B cell (primary cell): ENCODE measurements around the gene NFIC. TPM values are rescaled to one million over a fixed set of nuclear protein-coding genes. Genes with fewer than 3 reads are reported as not detected.
"Not testable (repeated sequence)": the region's sequence is repeated elsewhere in the genome, so short reads cannot be mapped to it uniquely, and the experiment has no call there.

Source experiments
- ATAC-seq: fragments of 200-7000 bp; cut with Tn5 transposase; one replicate; pipeline ENCODE4 v1.10.0; 2021; ENCODE audit warnings: low read depth, mild to moderate bottlenecking, moderate number of reproducible peaks, moderate library complexity
- CTCF ChIA-PET: fragments of 350-600 bp; sonication (Branson Sonifier 250); formaldehyde crosslinking; loops from one replicate; lab custom pipeline; 2021; ENCODE audit warnings: antibody characterized with exemption, inconsistent platforms; lab: Charles Lee
- POLR2A ChIA-PET: fragments of 350-600 bp; sonication (Branson Sonifier 250); formaldehyde crosslinking; loops from one replicate; lab custom pipeline; 2021; ENCODE audit warnings: antibody characterized with exemption; lab: Charles Lee
- DNase-seq: peaks from one replicate; pipeline ENCODE4 v3.0.0; 2013
- H2AFZ ChIP-seq: 2 replicates; pipeline ENCODE4 v1.6.1; 2012; ENCODE audit warnings: mild to moderate bottlenecking, low read depth, low read length; ENCODE audit not compliant: insufficient read depth, poor library complexity, severe bottlenecking
- H3K27ac ChIP-seq, 2 donors: 1 replicate in 1 of 2; 2 replicates in 1 of 2; pipeline ENCODE4 v1.5.1; 2012 to 2013; ENCODE audit warnings: low read length in 2 of 2, mild to moderate bottlenecking in 2 of 2, moderate library complexity in 1 of 2
- H3K27me3 ChIP-seq, 4 experiments: fragments of 200-600 bp in 1 of 4; sonication (generic) in 1 of 4; replicated peaks in 1 of 4; 1 replicate in 2 of 4; 2 replicates in 2 of 4; pipeline versions ENCODE4 v1.6.1 to v1.7.0; 2013 to 2016; ENCODE audit warnings: low read length in 3 of 4, mild to moderate bottlenecking in 2 of 4, mixed read lengths in 1 of 4, moderate library complexity in 1 of 4; ENCODE audit not compliant: insufficient read depth in 4 of 4, control insufficient read depth in 3 of 4; ENCODE audit errors: control extremely low read depth in 1 of 4
- H3K36me3 ChIP-seq, 2 experiments: replicated peaks in 1 of 2; 1 replicate in 1 of 2; 2 replicates in 1 of 2; pipeline versions ENCODE4 v1.6.1 to v1.7.1; 2013; ENCODE audit warnings: low read length in 1 of 2; ENCODE audit not compliant: insufficient read depth in 2 of 2, control insufficient read depth in 1 of 2; ENCODE audit errors: control extremely low read depth in 1 of 2, extremely low read depth in 1 of 2
- H3K4me1 ChIP-seq, 2 donors: fragments of 200-600 bp in 1 of 2; sonication (generic) in 1 of 2; 1 replicate in 1 of 2; 2 replicates in 1 of 2; pipeline versions ENCODE4 v1.5.1 to v1.6.1; 2013 to 2017; ENCODE audit warnings: low read length in 2 of 2; ENCODE audit not compliant: control insufficient read depth in 2 of 2, insufficient read depth in 2 of 2
- H3K4me2 ChIP-seq: replicated peaks from 2 replicates; pipeline ENCODE3; 2012; ENCODE audit warnings: mild to moderate bottlenecking, low read depth, low read length; ENCODE audit not compliant: poor library complexity, severe bottlenecking
- H3K4me3 ChIP-seq, 5 experiments: fragments of 200-600 bp in 1 of 5; sonication (generic) in 1 of 5; 1 replicate in 3 of 5; 2 replicates in 2 of 5; pipeline versions ENCODE4 v1.5.1 to v1.7.0; 2011 to 2016; ENCODE audit warnings: low read length in 4 of 5, mild to moderate bottlenecking in 4 of 5, low read depth in 2 of 5, control low read depth in 1 of 5, moderate library complexity in 1 of 5; ENCODE audit not compliant: insufficient read depth in 1 of 5; ENCODE audit errors: control extremely low read depth in 1 of 5, extremely low read depth in 1 of 5
- H3K79me2 ChIP-seq: fragments of 200-600 bp; sonication (generic); one replicate; pipeline ENCODE4 v1.6.0; 2016; ENCODE audit warnings: low read length; ENCODE audit not compliant: control insufficient read depth, insufficient read depth
- H3K9ac ChIP-seq: fragments of 200-600 bp; sonication (generic); 2 replicates; pipeline ENCODE4 v1.6.1; 2017; ENCODE audit warnings: mild to moderate bottlenecking, low read length, moderate library complexity
- H3K9me3 ChIP-seq, 3 donors: one replicate each; pipeline versions ENCODE4 v1.6.1 to v1.7.1; 2013; ENCODE audit warnings: low read length in 2 of 3; ENCODE audit not compliant: control insufficient read depth in 2 of 3, insufficient read depth in 1 of 3; ENCODE audit errors: control extremely low read depth in 1 of 3
- H4K20me1 ChIP-seq: 2 replicates; pipeline ENCODE4 v1.6.0; 2012; ENCODE audit warnings: mild to moderate bottlenecking, low read length; ENCODE audit not compliant: insufficient read depth, control insufficient read depth, poor library complexity, severe bottlenecking
- H3K27ac Mint-ChIP-seq: one replicate; pipeline ENCODE4 v1.8.0; 2021; ENCODE audit warnings: mixed read lengths
- H3K27me3 Mint-ChIP-seq: one replicate; pipeline ENCODE4 v1.8.0; 2021; ENCODE audit warnings: mixed read lengths
- H3K4me1 Mint-ChIP-seq: one replicate; pipeline ENCODE4 v1.8.0; 2021; ENCODE audit warnings: mixed read lengths
- H3K4me3 Mint-ChIP-seq: one replicate; pipeline ENCODE4 v1.8.0; 2021; ENCODE audit warnings: mixed read lengths
- H3K9me3 Mint-ChIP-seq: one replicate; pipeline ENCODE4 v1.8.0; 2022; ENCODE audit warnings: mixed read lengths; ENCODE audit not compliant: insufficient read depth
- EZH2 ChIP-seq: IDR thresholded peaks from 2 replicates; pipeline ENCODE4 v1.6.1; 2012; ENCODE audit warnings: borderline replicate concordance, low read depth, mild to moderate bottlenecking, moderate library complexity, low read length; ENCODE audit not compliant: insufficient read depth, poor library complexity, severe bottlenecking
- WGBS: methylation state at CpG from one replicate; pipeline ENCODE4 v1.1.5; 2013; ENCODE audit warnings: missing lambda C conversion rate; ENCODE audit not compliant: insufficient coverage; 5-methylcytosine and 5-hydroxymethylcytosine counted together
- intact Hi-C: fragments of 100-400 bp; cut with micrococcal nuclease; formaldehyde crosslinking; loops from one replicate; pipeline ENCODE4 v1.10.0; 2022
- polyA plus RNA-seq: library from polyadenylated mRNA; depleted of rRNA; stranded (reverse); fragments of >200 nt; gene quantifications from 2 replicates; pipeline ENCODE4 v1.2.3, GENCODE V29; 2012
- total RNA-seq, 2 donors: library from RNA; stranded (reverse); fragments of 120-200 nt in 1 of 2; gene quantifications; 1 replicate in 1 of 2; 2 replicates in 1 of 2; pipeline versions ENCODE4 v1.2.3 to v1.2.4, GENCODE V29; 2013 to 2022
- TF ChIP-seq, protein P1 (sequence below): fragments of 200-600 bp; IDR thresholded peaks from one replicate; pipeline ENCODE4 v1.8.0; 2022; ENCODE audit warnings: antibody characterized with exemption, mild to moderate bottlenecking

NFIC gene
- total and polyA plus RNA-seq, 2 donors (not counting 1 experiment from before 2014, with no cell fraction given): 3.8 to 23.6 TPM

DNA sequence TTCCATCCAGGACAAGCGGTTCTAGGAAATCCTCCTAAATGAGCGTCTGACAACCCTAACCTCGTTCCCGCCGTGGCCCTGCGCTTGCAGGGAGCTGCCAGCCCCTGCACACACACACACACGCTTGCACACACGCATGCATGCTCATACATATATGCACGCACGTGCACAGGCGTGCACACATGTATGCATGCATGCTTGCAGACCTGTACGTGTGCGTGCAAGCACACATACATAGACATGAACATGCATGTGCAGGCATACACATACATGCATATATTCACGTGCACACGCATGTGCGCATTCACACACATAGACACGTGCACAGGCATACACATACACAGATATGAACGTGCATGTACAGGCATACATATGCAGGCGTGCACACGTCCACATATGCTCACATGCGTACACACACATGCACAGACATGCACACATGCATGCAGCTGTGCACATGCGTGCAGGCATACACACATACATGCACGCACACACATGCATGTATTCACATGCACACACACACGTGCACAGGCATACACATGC is 78.4 kb downstream of the NFIC start:
- DNase-seq (no peak), ATAC-seq (no peak)
- WGBS: 84% methylated on average over 24 of the region's 24 CpGs
- H3K79me2 ChIP-seq: peaks cover 21% of the 10 kb centered on the region
- H3K4me1 ChIP-seq: no peaks in the 10 kb centered on the region
- Mint-ChIP-seq H3K4me1 (peaks cover 1% of the 10 kb centered on the region), H3K27ac (no peak overlapping the region), H3K27me3 (no peaks in the 10 kb centered on the region), H3K9me3 (no peaks in the 10 kb centered on the region), H3K4me3 (no peak overlapping the region)
- no peaks in the 10 kb centered on the region for H3K9me3 ChIP-seq
- no peaks in the 10 kb centered on the region for H3K27me3 ChIP-seq
- peaks cover 0 to 5% of the 10 kb centered on the region in 2 experiments for H3K36me3 ChIP-seq
- no peak overlapping the region for H2AFZ ChIP-seq
- intact Hi-C loops: no loop called here
- no peak overlapping the region for H3K9ac ChIP-seq
- TF ChIP-seq EZH2: no peak
- TF ChIP-seq, protein P1, sequence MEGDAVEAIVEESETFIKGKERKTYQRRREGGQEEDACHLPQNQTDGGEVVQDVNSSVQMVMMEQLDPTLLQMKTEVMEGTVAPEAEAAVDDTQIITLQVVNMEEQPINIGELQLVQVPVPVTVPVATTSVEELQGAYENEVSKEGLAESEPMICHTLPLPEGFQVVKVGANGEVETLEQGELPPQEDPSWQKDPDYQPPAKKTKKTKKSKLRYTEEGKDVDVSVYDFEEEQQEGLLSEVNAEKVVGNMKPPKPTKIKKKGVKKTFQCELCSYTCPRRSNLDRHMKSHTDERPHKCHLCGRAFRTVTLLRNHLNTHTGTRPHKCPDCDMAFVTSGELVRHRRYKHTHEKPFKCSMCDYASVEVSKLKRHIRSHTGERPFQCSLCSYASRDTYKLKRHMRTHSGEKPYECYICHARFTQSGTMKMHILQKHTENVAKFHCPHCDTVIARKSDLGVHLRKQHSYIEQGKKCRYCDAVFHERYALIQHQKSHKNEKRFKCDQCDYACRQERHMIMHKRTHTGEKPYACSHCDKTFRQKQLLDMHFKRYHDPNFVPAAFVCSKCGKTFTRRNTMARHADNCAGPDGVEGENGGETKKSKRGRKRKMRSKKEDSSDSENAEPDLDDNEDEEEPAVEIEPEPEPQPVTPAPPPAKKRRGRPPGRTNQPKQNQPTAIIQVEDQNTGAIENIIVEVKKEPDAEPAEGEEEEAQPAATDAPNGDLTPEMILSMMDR: no peak
- ChIA-PET CTCF (interaction anchor here (2.3 kb wide), 1 partner anchor 40 kb away, joined by 7 read pairs; no protein-coding TSS in a partner anchor), POLR2A (no interaction called here)
- no peak overlapping the region for H3K4me3 ChIP-seq
- H4K20me1 ChIP-seq: peaks cover 28% of the 10 kb centered on the region
- H3K4me2 ChIP-seq: no peak overlapping the region
- H3K27ac ChIP-seq: no peak overlapping the region

- CTCF ChIA-PET: not testable (repeated sequence)
These were observed 80.3 kb downstream of the NFIC start for GRCh38 chr19:3446657-3447056.

More at GRCh38 chr19:3446657-3447056, 80.3 kb downstream of the NFIC start:
- H3K27ac ChIP-seq, intact Hi-C loops, H2AFZ ChIP-seq, H3K27ac Mint-ChIP-seq, H3K4me1 ChIP-seq, H3K4me3 ChIP-seq, DNase-seq, H3K4me3 Mint-ChIP-seq, H3K9me3 Mint-ChIP-seq, H3K4me2 ChIP-seq, POLR2A ChIA-PET, H3K27me3 ChIP-seq, ATAC-seq, H3K9me3 ChIP-seq, H3K27me3 Mint-ChIP-seq, H3K4me1 Mint-ChIP-seq, H3K9ac ChIP-seq: not testable (repeated sequence)
- Histone ChIP-seq H4K20me1 (peaks cover 18% of the 10 kb centered on the region), H3K79me2 (peaks cover 10% of the 10 kb centered on the region), H3K36me3 (peaks cover 0 to 10% of the 10 kb centered on the region in 2 experiments)
- WGBS: 100% methylated on average over 2 of the region's 4 CpGs
